OCI-M2 (cell line): ENCODE data around the gene WDHD1.
"Not testable (repeated sequence)": the region's sequence is repeated elsewhere in the genome, so short reads cannot be mapped to it uniquely, and the experiment has no call there.

Experiments used
- DNase-seq: peaks from one replicate; lab custom pipeline; 2025; ENCODE audit not compliant: unreplicated experiment; lab: John Stamatoyannopoulos, UW

The WDHD1 gene, protein sequence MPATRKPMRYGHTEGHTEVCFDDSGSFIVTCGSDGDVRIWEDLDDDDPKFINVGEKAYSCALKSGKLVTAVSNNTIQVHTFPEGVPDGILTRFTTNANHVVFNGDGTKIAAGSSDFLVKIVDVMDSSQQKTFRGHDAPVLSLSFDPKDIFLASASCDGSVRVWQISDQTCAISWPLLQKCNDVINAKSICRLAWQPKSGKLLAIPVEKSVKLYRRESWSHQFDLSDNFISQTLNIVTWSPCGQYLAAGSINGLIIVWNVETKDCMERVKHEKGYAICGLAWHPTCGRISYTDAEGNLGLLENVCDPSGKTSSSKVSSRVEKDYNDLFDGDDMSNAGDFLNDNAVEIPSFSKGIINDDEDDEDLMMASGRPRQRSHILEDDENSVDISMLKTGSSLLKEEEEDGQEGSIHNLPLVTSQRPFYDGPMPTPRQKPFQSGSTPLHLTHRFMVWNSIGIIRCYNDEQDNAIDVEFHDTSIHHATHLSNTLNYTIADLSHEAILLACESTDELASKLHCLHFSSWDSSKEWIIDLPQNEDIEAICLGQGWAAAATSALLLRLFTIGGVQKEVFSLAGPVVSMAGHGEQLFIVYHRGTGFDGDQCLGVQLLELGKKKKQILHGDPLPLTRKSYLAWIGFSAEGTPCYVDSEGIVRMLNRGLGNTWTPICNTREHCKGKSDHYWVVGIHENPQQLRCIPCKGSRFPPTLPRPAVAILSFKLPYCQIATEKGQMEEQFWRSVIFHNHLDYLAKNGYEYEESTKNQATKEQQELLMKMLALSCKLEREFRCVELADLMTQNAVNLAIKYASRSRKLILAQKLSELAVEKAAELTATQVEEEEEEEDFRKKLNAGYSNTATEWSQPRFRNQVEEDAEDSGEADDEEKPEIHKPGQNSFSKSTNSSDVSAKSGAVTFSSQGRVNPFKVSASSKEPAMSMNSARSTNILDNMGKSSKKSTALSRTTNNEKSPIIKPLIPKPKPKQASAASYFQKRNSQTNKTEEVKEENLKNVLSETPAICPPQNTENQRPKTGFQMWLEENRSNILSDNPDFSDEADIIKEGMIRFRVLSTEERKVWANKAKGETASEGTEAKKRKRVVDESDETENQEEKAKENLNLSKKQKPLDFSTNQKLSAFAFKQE

DNA sequence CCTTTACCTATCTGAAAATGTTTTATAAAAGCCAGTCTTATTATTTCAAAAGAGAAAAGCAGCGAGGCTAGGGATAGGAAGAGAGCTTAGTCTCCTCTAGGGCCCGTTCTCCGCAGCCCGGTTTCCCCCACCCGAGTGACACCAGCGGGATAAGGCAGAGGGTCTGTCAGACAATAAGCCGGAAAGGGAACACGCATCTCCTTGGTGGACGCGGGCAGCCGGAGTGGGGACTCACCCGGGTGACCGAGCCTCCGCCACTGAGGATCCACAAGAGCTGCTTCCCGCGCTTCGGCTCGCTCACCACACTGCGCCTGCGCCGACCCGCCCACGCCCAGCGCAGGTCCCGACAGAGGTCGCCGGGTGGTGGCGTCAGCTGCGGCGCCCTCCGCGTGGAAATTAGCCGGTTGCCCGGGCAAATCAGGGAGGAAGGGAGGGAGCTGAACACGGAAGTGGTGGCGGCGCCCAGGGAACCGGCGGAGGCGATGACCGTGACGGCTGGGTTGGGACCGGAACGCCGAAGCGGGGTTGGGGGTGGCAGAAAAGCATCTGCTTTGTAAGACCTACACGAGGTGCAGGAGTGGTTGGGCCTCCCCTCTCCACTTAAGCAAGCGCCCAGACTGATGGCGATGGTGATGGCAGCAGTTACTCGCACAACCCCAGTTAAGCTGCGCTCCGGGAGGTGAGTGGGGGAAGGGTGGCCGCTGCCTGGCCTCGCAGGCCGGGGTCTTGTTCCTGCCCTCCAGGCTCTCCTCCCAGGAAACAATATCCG lies at the start of gene WDHD1, which contains the start of gene SOCS4:
Gene WDHD1, minus strand, starts transcription at position 307 of the 769 bp plus-strand sequence. CDS start 312 bp downstream, outside the sequence.
Gene SOCS4, plus strand, starts transcription at position 444 of the 769 bp plus-strand sequence. CDS start 15,806 bp downstream, outside the sequence.
- peak; percentile 95 for DNase-seq

DNA sequence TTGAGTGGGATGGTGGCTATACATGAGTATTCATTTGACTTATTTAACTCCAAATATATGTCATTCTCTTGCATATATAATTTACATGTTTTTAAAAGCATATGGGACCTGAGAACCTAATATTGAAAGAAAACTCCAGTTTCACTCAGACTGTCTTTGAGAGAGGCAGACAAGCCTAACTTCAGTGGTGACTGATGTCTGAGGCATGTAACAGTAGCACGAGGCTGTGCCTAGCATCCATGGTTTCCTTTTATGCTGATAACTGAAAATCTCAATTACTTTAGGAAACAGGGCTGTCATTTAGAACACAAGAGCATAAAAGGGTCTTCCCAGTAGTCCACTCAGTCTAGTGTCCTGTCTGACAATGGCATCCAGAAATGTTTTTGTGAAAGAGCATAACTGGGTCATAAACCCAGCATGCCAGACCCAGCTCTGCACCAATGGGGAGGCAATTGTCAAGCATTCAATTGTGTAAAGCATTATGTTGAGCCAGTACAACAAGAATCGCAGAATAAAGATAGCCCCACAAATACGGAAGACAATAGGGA lies 48.8 kb upstream of the WDHD1 start:
- no peak for DNase-seq

DNA sequence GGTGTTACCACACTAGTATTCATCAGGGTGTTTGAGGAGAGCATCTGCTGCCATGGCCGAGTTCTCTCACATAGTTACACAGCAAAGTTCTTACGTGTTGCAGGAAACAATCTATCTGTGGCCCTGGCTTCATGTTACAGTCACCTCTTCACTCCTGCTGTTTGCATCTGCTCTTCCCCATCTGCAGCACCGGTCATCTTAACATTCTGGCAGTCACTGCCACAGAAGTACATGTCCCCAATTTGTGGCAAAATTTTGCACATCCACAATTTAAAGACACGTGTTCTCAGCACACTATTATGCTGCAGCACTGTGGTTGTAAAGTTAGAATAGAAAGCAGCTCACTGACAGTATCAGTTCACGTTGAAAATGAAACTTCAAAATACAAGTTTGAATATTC lies 47.8 kb upstream of the WDHD1 start:
- DNase-seq: no peak

DNA sequence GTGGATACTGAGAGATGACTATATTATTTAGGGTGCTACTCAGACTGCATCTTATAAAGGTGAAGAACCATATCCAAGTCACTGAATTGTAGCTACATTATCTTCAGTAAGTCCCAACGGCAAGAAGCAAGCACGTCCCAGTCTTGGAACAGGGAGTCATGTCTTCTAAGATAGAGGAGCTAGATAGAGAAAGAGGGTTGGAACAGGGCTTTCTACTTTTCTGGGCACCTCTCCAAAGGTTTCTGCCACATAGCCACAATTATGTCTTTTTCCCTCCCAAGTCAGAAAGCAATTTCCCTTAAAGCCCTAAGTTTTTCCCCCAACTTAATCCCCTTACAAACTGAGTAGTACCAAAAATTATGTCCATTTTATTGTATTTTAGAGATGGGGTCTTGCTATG lies 47.0 kb upstream of the WDHD1 start:
- no peak for DNase-seq

DNA sequence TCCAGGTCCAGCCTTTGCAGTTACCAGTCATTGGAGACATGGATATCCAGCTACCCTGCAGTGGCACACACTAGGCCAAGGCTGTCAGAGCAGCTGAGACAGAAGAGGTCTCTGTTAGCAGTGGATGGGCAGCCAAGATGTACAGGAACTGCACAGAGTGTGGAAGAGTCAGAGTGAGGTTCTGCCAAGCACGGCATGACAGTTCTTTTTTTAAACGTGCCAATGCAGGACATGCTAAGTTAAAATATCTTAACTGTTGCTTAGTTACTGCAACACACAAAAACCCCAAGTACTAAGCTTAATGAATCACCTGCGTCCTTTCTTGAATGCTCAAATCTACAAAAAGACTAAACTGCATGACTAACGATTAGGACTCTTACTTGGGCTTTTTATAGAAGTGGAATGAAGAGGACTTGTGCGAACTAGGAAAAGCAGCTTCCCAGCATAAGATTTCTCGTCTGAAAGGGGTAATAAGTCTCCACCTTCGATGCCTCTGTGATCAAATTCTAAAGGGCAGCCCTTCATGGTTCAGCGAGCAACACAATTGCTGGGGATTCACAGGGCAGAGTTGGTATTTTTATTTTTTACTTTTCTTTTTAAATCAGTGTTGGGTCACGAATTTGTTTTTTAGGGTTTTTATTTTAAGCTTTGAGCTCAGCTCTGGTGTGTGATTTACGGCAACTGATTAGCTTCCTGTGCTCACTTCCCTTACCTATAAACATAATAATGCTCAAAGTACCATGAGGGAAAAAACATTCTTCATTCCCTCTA lies 45.2 kb upstream of the WDHD1 start:
- no peak for DNase-seq

DNA sequence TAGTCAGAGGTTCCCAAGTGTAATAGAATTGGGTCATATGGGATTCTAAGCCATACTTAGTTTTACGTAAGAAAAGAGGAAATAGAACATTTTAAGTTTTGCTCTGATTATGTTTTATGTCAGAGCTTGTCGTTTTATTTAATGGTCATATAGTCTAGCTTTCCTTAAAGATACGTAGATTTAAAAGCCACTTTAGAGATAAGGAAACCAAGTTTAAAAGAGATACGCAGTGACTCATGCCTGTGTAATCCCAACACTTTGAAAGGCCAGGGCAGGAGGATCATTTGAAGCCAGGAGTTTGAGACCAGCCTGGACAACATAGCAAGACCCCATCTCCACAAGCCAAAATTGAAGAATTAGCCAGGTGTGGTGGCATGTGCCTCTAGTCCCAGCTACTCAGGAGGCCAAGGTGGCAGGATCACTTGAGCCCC lies 44.1 kb upstream of the WDHD1 start:
- no peak for DNase-seq

DNA sequence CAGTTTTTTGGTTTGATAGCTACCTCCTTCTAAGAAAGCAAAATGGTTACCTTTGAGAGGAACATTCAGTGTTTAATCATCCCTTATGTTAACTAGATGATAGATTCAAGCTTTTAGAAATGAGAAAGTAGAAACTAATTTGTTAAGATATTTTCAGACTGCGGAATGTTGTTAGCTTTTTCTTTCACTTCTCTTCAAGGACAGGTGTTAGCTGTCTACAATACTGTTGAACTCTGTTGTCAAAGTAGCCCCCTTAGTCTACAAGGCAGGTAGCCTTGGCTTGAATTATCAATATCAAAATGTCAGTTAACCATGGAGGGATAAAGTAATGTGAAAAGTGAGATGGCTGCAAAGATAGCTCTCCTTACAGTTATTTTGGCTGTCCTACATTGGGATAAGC lies 39.3 kb upstream of the WDHD1 start:
- DNase-seq: no peak

DNA sequence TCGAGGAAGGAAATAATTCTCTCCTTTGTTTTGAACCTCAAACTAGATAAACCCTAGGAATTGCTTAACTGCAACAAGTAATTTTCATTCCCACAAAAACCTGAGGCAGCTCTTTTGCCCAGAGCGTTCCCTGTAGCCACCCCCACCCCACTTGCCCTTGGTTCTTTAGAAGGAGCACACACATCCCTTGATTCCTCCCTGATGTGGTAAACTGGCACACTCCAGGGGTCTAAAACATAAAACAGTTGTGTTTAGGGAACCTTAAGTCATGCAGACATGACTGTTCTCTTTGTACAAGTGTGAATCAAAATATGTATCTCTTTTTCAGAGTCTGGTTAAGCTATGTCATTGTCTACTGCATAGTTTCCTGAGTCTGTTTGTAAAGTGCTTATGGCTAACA lies 38.5 kb upstream of the WDHD1 start:
- no peak for DNase-seq

DNA sequence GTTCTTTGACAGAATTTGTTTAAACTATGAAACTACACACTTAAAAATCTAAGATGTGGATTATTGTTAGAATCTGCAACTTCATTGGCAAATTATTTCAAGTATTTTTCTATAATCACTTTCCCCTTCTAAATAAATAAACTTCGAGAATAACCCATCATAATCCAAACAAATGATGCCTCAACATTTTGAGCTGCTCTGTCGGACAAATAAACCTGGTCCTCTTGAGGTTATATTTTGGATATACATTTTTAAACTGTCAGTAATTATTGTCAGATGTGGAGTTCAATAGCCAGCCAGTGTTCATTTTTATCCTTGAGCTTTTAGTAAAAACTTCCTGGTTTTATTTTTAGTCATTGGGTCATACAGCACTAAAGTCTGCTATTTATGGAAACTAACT lies 38.0 kb upstream of the WDHD1 start:
- DNase-seq: not testable (repeated sequence)

DNA sequence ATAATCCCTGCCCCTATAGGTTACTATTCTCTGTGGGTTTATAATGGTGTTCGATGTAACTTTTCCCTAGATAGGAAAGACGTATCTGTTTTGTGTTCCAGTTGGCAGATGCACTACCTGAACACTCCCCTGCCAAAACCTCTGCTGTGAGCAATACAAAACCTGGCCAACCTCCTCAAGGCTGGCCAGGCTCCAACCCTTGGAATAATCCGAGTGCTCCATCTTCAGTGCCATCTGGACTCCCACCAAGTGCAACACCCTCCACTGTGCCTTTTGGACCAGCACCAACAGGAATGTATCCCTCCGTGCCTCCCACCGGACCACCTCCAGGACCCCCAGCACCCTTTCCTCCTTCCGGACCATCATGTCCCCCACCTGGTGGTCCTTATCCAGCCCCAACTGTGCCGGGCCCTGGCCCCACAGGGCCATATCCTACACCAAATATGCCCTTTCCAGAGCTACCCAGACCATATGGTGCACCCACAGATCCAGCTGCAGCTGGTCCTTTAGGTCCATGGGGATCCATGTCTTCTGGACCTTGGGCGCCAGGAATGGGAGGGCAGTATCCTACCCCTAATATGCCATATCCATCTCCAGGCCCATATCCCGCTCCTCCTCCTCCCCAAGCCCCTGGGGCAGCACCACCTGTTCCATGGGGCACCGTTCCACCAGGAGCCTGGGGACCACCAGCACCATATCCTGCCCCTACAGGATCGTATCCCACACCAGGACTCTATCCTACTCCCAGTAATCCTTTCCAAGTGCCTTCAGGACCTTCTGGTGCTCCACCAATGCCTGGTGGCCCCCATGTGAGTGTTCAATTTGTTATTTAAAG lies 35.8 kb upstream of the WDHD1 start:
- DNase-seq: no peak

DNA sequence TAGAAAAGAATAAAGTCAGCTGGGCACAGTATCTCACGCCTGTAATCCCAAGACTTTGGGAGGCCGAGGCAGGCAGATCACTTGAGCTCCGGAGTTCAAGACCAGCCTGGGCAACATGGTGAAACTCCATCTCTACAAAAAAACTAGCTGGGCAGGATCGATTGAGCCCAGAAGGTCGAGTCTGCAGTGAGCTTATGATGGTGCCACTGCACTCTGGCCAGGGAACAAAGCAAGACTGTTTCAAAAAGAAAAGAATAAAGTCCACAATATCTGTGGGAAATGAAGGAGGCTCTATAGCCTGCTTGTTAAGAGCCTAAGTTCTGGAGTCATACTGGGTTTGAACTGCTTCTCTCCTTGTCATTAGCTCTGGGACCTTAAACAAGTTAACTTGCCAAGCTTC lies 32.4 kb upstream of the WDHD1 start:
- DNase-seq: no peak

DNA sequence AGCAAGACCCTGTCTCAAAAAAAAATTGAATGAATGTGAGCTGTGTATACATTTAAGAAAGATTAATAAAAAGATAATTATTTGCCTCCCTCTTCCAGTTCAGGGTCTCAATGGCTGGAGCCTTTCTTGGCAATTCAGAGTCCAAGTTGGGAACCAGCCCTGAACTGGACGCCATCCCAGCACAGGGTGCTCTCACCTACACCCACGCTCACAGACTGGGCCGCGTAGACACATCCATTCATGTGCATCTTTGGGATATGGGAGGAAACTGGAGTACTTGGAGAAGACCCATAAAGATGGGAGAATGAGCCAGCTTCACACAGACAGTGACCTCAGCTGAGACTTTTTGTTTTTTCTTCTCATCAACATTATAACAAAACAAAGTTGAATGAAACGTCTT lies 31.0 kb upstream of the WDHD1 start:
- no peak for DNase-seq

DNA sequence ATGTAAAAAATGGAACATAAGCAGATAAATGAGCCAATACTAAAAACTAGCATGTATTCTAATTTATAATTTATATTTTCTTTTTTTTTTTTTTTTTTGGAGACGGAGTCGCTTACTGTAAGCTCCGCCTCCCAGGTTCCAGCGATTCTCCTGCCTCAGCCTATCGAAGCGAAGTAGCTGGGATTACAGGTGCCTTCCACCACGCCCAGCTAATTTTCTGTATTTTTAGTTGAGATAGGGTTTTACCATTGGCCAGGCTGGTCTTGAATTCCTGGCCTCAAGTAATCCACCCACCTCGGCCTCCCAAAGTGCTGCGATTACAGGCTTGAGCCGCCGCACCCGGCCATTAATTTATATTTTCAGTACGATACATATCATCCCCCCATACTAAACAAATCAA lies 27.2 kb upstream of the WDHD1 start:
- DNase-seq: no peak

DNA sequence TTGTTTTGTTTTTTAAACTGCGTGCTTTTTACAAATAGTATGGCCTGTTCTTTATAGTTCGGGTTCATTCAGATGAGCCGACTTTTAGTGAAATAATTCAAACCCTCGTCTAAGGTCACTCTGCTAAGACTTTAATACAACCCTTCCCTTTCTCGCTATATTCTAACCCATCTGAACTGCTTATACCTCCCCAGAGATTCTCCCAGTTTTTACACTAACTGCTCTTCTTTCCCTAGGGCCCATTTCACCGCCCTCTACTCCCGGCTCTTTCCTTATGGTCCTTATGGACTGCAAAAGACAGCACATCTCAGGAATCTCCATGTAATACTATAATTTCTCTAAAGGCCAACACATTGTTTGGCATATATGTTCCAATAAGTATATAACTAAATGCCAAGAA lies 26.6 kb upstream of the WDHD1 start:
- DNase-seq: no peak

DNA sequence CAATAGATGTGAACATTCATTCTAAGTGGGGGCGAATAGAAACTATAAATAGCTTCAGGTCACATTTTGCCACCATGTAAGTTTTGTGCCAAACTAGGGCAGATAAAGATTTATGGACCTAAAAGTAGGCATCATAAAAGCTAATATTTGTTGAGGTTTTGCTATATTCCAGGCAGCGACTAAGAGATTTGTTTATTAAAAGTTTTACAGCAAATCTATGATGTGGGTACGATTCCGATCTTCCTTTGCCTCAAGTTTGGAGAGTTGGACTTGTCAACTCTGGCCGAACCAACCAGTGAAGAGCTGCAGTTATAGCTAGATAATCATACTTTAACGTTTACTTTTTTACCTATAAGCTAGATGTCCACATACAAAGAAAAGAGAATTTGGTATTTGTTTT lies 26.1 kb upstream of the WDHD1 start:
- no peak for DNase-seq

DNA sequence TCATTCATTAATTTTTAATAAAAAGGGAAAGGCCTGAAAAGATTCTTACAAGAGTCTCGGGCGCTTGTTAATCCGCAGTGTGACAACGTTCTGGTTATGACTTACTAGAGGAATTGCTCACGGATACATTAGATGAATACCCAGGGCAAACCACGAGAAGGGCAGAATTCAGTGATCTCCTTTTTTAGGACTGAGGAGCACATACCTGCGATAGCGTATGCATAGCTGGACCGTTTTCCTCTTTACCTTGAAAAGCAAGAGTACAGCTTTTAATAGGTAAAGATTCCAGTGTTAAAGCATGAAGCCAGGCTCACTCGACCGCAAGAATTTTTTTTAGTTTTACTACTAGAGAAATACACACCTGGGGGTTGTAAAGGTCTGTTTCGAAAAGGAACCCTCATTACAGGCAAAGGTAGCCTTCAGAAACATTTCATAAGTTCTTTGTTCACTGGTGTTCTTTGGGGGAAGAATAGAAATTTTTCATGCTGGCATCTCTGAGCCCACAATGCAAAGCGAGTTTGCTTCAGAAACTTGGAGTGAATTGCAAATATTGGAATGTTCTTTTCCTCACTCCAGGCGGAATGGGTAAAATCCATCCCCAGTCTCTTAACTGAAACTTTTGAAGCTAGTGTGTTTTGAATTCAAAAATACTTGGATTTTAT lies 25.5 kb upstream of the WDHD1 start:
- DNase-seq: no peak

DNA sequence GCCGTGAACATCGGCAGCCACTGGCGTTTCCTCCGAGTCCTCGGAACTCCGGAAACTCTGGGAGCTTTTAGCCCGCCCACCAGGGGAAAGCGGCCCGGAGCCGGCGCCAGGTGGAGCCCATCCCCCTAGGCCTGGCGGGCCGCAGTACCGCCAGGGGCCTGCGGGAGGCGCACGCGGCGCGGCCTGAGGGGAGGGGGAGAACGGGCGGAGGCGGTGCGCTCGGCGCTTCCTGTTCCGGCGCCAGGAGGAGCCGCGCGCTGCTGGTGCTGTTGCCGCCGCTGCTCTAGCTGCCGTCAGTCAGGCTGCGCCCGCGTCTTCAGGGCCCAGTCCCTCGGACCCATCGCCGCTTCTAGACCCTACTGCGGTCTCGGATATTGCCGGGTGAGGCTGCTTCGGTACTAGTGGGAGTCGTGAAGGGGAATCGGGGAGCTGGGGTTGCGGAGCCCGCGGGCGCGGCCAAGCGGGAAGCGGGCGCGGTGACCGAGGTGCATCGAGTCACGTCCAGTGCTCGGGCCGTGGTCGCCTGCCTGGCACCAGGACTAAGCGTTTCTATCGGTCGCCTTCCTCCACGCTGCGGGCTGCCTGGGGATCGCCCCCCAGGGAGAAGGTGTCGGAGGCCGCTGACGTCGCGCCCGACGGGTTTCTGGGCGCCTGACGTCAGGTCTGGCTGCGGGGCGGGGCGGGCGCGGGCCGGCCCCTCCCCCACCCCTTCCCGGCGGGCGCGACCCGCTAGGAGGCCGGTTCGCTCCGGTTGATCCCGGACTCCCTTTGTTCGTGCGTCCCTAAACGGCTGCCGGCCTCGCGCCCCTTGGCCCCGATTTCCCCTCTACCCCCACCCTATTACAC lies 24.7 kb upstream of the WDHD1 start, which contains the start of gene MAPK1IP1L:
Gene MAPK1IP1L, plus strand, starts transcription at position 225 of the 846 bp plus-strand sequence. CDS start 10,037 bp downstream, outside the sequence.
- peak; percentile 80 for DNase-seq
